Measurements from ENCODE around the gene ADI1. TPM values are rescaled to one million over a fixed set of nuclear protein-coding genes. Genes with fewer than 3 reads are reported as not detected.
"Not testable (repeated sequence)": the region's sequence is repeated elsewhere in the genome, so short reads cannot be mapped to it uniquely, and the experiment has no call there.

Gene ADI1
- total RNA-seq, 1 donor from 2014 or later = 223 TPM

GRCh38 chr2:3493615-3494007 lies 25.7 kb downstream of the ADI1 start:
- peak; percentile 50 for DNase-seq (ENCODE audit: low spot score)

DNA sequence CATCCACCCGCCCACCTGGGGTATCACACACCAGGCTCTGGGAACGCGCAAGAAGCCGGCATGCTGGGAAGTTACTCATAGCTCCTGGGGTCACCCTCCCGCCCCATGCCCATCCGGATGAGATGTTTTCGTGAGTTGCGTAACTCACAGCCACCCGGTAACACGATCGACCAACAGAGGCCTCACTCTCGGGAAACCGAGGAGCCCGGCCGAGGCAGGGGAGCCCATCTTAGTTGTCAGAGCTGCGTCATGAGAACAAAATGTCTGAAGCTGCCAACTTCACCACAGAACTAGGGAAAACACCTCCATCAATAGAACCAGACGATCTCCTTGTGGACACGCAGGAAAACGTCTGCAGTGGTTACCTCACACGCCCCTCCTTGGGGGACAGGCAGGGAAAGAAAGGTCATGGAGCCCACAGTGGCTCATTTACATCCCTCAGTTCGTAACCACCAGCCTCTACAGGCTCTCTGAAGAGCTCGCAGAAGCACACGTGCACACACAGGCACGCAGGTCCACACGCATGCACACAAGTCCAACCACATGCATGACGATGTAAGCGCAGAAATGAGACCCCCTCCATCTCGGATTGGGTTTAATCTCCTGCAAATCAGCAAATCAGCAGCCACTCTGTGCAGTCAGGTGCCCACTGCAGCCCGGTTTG lies 26.2 kb downstream of the ADI1 start:
- DNase-seq (ENCODE audit: low spot score) = no peak

DNA sequence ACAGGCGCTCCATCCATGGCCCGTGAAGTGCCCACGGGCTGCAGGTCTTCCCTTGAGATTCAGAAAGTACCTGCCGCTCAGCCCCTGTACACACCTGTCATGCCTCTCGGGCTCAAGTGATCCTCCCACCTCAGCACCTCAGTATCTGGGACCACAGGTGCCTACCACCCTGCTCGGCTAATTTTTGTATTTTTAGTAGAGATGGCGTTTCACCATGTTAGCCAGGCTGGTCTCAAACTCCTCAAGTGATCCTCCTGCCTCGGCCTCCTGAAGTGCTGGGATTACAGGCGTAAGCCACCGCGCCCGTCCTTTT lies 26.9 kb downstream of the ADI1 start:
- not testable (repeated sequence) for DNase-seq (ENCODE audit: low spot score)

DNA sequence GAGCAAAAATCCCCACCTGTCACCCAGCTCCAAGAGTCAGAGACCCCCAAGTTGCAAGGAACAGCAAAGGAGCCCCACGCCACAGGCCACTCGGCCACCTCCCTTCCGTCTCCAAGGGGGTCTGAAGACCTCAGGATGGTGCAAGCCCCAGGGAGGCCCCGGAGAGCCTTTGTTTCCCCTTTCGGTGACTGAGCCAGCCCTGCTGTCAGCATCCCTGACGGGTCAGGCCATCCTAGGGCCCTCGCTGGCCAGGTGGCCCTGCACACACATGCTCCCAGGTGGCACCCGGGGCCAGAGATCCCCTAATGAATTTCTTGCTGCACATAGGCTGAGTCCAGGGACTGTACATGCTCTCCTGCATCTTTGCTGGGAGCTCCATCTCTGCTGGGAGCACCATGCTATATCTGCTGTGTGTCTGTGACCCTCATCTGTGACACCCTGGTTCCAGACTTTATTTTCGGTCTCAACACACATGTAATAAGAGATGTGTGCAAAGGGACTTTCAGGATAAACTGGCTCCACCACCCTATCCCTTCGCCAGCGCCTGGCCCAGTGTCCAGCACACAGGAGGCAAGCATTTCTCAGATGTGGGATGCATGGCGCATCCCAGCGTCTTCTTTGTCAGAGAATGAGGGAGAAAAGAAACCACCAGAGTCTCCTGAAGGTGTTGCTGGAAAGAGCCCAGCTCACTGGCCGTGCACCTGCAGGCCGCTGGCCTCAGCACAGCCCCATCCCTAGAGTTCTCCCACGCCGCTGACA lies 27.4 kb downstream of the ADI1 start:
- DNase-seq (ENCODE audit: low spot score) = no peak

DNA sequence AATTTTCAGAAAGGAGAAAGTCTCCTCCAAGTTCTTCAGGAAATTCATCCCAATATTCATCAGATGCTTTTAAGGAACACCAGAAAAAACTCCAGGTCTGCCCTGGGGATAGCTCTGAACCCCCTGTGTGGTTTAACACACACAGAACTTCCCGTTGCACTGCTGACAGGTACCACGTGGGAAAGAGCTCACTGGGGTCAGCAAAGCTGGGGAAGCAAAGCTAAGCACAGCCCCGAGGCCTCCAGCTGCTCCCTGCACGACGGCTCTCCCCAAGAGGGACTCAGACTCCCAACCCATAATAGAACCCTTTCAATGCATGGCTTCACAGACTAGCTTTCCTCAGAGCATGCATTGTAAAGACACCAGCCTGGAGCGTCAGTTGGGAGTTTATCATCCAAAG lies 28.0 kb downstream of the ADI1 start:
- DNase-seq (ENCODE audit: low spot score) = no peak

- DNase-seq (ENCODE audit: low spot score) = no peak
Measured at GRCh38 chr2:3490191-3491170, 28.9 kb downstream of the ADI1 start.

- DNase-seq (ENCODE audit: low spot score) = no peak
Measured at GRCh38 chr2:3489764-3490115, 29.6 kb downstream of the ADI1 start.

DNA sequence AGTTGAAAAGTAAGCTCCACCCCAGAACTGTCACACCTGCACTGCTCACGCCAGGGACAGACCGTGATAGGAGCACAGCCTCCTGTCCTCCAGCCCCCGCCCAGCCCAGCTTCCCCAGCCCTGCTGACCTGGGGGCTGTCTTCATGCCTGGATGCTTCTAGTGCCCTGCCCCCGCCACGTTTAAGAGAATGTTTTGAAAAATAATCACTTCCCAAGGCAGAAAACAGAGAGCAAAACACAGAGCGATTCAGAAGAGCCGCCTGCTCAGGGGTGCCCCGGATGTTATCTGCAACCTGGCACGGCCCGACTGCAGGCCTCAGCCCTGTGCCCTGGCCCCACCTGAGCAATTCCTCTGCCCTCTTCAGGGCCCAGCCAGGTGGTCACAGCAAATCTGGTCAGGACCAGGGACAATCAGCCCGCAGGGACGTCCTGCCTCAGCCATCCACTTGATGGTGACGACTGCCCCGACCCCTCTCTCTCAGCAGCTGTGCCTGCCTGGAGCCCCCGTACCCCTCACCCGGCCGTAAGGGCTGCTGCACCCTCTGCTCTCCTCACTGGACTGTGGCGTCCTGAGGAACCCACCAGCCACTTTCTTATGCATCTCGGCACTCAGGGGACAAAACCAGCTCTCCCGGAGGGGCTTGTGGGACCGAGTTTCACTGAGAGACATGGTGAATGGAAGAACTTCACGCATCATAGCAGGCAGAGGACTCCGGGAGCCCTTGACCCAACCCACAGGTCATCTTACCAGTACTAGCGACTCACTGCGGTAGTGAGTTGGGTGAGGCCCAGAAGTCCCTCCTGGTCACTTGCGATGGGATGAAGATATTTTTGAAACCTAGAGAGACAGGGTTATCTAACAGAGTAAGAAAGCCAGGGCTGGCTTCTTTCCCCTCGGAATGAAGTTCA lies 30.2 kb downstream of the ADI1 start:
- no peak for DNase-seq (ENCODE audit: low spot score)

- DNase-seq (ENCODE audit: low spot score) = no peak
Measured at GRCh38 chr2:3488061-3488531, 31.2 kb downstream of the ADI1 start.

DNA sequence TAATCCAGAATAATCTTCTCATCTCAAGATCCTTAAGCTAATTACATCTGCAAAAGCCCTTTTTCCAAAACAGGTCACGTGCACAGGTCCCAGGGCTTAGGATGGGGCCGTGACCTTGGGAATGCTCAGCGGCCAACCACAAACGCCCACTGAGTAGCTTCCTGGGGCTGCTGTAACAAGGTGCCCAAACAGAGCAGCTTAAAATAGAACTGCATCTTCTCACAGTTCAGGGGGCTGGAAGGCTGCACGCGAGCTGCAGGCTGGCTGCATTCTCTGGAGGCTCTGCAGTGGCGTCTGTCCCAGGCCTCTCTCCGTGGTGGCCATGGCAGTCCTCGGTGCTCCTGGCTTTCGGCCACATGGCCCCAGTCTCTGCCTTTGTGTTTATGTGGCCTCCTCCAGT lies 31.9 kb downstream of the ADI1 start:
- DNase-seq (ENCODE audit: low spot score) = no peak

- DNase-seq (ENCODE audit: low spot score) = no peak
Measured at GRCh38 chr2:3487028-3487425, 32.3 kb downstream of the ADI1 start.

- no peak for DNase-seq (ENCODE audit: low spot score)
Measured at GRCh38 chr2:3486047-3487027, 33.0 kb downstream of the ADI1 start.

DNA sequence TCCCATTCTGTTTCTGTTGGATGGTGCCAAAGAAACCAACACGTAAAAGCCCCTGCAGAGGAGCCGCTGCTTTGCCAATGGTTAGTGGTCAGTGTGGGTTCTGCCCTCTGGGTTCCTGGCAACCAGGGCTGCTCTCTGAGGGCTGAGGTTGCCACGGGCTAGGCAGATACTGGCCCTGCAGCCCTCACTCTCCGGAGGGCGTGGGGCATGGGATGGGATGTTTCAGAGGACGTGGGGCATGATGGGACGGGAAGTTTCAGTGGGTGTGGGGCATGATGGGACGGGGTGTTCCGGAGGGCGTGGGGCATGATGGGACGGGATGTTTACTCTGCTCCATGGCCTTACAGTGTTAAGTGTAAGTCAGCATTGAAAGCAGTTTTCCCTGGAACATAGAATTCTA lies 34.2 kb downstream of the ADI1 start:
- DNase-seq (ENCODE audit: low spot score) = no peak

DNA sequence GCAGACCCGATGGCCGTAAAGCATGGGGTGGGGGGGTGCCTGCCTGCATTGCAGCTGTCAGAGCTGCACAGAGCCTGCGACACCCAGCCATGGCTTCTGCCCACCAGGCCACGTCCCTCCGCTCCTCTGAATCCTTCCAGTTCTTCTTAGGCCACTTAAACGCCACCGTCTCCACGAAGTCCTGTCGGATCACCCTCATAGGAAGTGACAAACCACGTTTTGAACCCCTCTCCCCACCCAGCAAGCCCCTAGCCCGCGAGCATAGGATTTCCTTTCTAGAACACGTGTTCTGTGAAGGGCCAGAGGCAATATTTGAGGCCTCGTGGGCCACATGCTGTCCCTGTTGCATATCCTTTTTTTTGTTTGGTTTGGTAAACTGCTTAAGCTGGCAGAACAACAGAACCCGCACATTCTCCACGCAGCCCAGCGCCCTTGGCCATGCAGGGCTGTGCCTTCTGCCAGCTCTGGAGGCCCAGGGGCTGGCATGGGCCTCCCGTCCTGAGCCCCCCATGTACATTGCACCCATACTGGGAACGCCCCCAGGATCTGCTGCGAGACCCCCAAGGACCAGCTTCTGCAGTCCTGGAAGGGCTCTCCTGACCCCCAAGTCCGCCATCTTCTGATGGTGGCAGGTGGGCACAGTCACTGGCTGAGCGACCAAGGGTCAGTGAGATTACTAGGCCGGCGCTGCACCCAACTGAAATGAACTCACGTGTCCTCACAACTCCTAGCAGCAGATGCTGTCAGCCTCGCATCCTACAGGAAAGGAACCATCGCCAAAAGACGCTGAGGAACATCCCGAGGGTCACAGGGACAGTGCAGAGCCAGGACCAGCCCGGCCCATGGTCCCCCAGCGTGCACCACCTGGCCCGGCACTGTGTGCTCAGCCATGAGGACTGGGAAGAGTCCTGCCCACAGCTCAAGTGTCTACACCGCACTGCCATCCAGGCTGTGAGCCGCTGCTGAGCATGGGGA lies 35.1 kb downstream of the ADI1 start:
- DNase-seq (ENCODE audit: low spot score) = no peak

DNA sequence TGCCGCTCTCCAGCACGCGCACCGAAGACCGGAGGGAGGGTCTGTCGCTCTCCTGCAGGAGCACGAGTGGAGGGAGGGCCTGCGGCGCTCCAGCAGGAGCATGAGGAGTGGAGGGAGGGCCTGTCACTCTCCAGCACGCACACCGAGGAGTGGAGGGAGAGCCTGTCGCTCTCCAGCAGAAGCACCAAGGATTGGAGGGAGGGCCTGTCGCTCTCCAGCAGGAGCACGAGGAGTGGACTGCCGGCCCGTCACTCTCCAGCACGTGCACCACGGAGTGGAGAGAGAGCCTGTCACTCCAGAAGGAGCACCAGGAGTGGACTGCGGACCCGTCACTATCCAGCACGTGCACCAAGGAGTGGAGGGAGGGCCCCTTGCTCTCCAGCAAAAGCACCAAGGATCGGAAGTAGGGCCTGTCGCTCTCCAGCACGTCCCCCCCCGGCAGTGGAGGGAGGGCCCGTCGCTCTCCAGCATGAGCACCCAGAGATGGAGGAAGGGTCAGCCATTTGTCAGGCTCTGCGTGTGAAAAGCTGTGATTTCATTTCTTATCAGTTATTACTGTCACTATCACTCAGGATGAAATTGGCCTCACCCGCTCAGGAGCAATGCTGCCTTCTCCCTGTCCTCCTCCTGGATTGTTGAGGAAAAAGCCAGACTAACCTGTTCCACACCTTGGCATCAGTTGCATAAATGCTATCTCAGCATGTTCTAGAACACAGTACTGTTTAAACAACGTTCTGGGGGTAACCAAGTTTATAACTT lies 35.9 kb downstream of the ADI1 start:
- DNase-seq (ENCODE audit: low spot score) = peak; percentile 67

GRCh38 chr2:3482363-3482821 lies 36.9 kb downstream of the ADI1 start:
- DNase-seq (ENCODE audit: low spot score) = no peak

- DNase-seq (ENCODE audit: low spot score) = no peak
Measured at GRCh38 chr2:3481736-3482362, 37.5 kb downstream of the ADI1 start.

- no peak for DNase-seq (ENCODE audit: low spot score)
Measured at GRCh38 chr2:3481011-3481400, 38.3 kb downstream of the ADI1 start.
